NK-92 (cell line): ENCODE results near the gene POLA1.

Experiments
- DNase-seq: peaks from one replicate; lab custom pipeline; 2025; ENCODE audit not compliant: unreplicated experiment; lab: John Stamatoyannopoulos, UW

POLA1 gene

DNA sequence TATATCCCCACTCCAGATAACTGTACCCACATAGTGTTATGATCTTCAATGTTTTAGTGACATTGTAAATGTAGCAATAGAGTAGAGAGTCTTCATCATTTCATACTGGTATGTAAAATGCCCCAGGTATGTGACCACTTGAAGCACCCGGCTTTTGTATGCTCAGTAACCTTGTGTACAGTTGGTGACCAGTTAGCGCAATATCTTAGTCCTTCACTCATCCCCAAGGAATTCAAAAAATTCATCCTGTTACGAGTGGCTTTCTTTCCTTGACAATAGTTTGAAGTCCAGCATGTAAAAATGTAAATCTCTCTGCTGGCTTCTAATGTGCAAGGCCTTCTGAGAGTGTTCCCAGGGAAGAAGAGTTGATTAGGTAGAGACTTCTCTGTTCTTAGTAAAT lies 176.4 kb downstream of the POLA1 start:
- no peak for DNase-seq

DNA sequence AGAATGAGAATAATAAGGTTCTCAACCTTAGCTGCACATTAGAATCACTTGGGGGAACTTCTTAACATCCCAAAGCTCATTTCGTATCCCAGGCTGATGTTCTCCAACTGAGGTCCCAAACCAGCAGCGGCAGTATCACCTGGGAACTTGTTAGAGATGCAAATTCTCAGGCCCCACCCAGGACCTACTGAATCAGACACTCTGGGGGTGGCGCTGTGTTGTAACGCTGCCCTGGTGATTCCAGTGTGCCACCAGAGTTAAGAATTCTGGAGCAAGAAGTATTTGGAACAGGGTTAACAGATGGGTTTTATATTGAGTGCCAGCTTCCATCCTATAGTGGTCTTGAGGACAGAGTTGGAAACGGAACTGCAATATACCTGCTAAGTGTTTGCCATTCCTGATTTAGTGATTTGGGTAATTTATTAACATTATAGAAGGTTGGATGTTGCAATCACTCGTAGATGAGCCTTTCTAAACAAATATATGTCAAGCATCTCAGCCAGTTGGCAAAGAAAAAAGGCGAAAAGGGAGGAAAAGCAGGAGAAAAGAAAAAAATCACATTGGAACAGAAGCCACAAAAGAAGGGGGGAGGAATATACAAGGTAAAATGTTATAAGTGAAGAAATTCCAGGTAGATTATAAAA lies 181.0 kb downstream of the POLA1 start:
- DNase-seq: no peak

DNA sequence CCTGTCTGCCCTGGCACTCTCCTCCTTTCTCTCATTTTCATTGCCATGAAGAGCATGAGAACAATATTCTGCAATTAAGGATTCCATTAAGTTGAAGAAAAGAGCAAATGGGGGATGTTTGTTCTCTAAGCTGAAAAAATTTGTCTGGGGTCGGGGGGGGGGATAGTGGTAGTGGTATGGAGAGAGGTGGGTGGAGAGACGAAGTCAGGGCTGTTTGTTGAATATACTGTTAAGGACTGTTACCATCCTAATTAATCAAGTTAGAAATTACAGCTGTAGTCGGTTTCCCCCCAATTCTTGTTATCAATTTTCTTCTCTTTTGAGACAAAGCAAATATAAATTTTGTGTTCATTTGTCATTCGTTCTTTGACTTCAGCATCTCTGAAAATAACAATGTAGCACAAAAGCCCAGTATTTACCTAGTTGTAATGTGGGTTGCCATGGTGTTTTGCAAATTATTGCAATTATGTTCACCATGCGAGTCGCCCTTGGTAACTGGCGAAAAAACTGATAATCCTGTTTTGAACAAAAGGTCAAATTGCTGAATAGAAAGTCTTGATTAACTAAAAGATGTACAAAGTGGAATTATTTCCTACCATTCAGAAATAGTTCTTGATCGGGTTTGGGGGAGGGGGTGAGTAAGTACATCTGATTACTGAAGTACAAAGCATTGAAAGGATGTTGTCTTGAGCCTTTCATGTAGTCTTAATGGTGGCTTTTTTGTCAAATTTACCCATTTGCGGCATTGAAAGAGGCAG lies 183.0 kb downstream of the POLA1 start:
- DNase-seq: no peak

DNA sequence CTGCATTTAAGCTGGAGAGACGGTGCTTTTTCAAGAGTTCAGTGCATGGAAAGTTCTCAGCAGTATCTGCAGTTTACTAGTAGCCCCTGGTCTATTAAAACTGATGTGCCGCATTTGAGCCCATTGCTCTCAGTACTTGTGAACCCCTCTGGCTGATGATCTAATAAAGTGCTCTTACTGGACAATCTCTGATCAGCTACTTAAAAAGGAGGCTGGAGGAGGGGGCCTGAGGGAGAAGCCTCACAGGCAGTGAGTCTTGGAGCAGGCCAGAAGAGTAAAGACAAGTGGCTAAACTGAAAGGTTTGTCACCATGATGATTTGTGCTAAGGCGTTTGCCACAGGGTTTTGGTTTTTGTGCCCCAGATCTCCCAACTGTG lies 183.6 kb downstream of the POLA1 start:
- DNase-seq: no peak

GRCh38 chrX:24877854-24878650 lies 184.3 kb downstream of the POLA1 start:
- DNase-seq: no peak

GRCh38 chrX:24879679-24880078 lies 186.0 kb downstream of the POLA1 start:
- DNase-seq: no peak

GRCh38 chrX:24886916-24887315 lies 193.2 kb downstream of the POLA1 start:
- no peak for DNase-seq

- no peak for DNase-seq
Observed at GRCh38 chrX:24890677-24891076, 197.0 kb downstream of the POLA1 start.

GRCh38 chrX:24899391-24899790 lies 205.7 kb downstream of the POLA1 start:
- DNase-seq: no peak

GRCh38 chrX:24900234-24900633 lies 206.5 kb downstream of the POLA1 start:
- no peak for DNase-seq

DNA sequence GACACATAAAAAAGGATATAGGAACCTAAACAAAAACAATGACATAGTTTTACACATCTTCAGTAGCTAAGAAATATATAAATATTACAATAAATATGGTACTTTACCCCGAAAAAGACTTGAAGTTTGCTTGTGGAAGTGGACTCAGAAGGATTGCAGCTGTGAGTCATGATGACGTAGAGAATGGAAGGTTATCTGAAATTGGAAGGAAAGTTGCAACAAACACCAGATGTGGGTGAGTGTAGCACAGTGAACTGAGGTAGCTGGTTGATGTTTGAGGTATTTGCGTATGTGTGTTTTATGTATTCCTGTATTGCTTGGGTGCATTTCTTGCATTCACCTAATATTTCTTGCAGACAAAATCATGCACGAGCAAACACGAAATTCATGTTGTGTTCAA lies 209.1 kb downstream of the POLA1 start:
- DNase-seq: no peak

DNA sequence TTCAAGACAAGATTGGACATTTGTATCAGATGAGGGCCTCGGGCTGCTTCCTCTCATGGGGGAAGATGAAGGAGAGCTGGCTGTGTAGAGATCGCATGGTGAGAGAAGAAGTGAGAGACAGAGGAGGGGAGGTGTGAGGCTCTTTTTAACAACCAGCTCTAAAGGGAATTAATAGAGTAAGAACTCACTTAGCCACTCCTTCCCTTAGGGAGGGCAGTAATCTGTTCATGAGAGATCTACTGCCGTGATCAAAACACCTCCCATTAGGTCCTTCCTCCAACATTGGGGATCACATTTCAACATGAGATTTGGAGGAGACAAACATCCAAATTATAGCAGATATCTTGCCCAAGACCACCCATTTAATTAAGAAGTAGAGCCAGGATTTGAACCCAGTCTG lies 225.0 kb downstream of the POLA1 start:
- DNase-seq: no peak

GRCh38 chrX:24920769-24921168 lies 227.1 kb downstream of the POLA1 start:
- no peak for DNase-seq

GRCh38 chrX:24925430-24925829 lies 231.7 kb downstream of the POLA1 start:
- no peak for DNase-seq

GRCh38 chrX:24927372-24927771 lies 233.7 kb downstream of the POLA1 start:
- no peak for DNase-seq

DNA sequence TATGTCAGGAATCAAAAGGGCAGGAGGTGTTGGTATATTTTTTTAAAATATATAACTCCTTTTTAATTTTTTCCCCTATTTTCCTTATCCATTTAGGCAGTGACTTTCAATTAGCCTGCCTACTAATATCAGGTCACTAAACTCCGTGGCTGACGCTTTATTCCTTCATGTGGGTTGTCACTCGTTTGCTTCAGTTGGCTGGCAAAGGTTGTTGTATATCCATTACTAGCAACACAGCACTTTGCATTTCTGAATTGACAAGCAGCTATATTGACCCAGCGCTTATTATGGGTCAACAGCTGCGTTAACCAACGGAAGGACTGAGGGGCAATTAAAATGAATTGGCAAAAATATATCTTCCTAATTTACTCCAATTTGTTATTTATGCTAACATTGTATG lies 234.4 kb downstream of the POLA1 start:
- DNase-seq: no peak

DNA sequence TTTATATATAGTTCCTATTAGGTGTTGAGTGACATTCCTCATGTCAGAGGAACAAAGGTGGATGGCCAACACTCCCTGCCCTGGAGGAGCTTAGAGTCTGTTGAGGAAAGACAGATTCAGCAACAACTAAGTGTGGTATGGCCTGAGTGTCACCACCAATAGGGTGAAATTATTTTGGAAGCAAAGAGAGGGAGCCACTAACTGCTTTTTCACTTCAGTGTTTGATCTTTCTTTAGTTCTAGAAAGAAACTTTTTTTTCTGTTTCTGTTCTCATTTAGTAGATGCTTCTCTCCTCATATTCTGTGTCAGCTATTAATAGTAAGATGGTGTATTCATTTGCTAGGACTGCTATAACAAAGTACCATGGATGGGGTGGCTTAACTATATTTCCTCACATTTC lies 240.6 kb downstream of the POLA1 start:
- no peak for DNase-seq

GRCh38 chrX:24945009-24945408 lies 251.3 kb downstream of the POLA1 start:
- no peak for DNase-seq

GRCh38 chrX:24946369-24946768 lies 252.7 kb downstream of the POLA1 start:
- no peak for DNase-seq

- no peak for DNase-seq
Observed at GRCh38 chrX:24954732-24955131, 261.0 kb downstream of the POLA1 start.

- DNase-seq: no peak
Observed at GRCh38 chrX:24955372-24955930, 261.7 kb downstream of the POLA1 start.

DNA sequence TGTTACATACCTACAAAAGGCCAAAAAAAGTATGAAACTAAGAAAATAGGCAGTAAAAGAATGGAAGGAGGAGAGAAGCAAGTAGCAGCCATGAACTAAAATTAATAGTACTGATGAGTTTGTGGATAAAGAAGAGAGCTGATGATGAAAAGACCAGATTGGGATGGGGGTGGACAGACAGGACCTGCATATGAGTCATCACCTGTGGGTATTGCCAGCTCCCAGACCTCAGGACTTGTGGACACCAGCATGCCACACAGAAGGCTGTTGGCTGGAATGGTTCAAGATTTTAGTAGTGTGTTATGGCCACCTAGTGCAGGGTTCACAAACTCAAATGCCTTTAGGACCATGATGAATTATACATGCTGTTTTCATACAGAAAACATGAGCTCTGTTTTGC lies 263.1 kb downstream of the POLA1 start:
- no peak for DNase-seq
